D721Med (cell line): ENCODE results near the gene RHOA.

Source experiments
- DNase-seq: peaks from one replicate; pipeline ENCODE4 v3.0.0; 2011; ENCODE audit warnings: low spot score; ENCODE audit not compliant: insufficient read length
- FAIRE-seq: peaks from 2 replicates; lab custom pipeline; 2011; peaks lifted over from hg19 to GRCh38; lab: Jason Lieb, UNC
- CTCF ChIP-seq: IDR thresholded peaks from 2 replicates; pipeline ENCODE4 v1.5.1; 2012; ENCODE audit warnings: mild to moderate bottlenecking, control low read depth; ENCODE audit not compliant: insufficient read depth; ENCODE audit errors: missing control alignments

The RHOA gene

GRCh38 chr3:49386056-49386756, 25.6 kb downstream of the RHOA start:
- FAIRE-seq: no peak
- DNase-seq: no peak
- TF ChIP-seq CTCF: no peak

GRCh38 chr3:49385617-49386016, 26.2 kb downstream of the RHOA start:
- FAIRE-seq: no peak
- DNase-seq: no peak
- no peak for TF ChIP-seq CTCF

- FAIRE-seq (no peak), DNase-seq (no peak)
- no peak for TF ChIP-seq CTCF
Observed at GRCh38 chr3:49383387-49383786, 28.4 kb downstream of the RHOA start.

- FAIRE-seq: no peak
- DNase-seq: no peak
- no peak for TF ChIP-seq CTCF
Observed at GRCh38 chr3:49378249-49378895, 33.4 kb downstream of the RHOA start.

- DNase-seq (no peak), FAIRE-seq (no peak)
- no peak for TF ChIP-seq CTCF
Observed at GRCh38 chr3:49377483-49377882, 34.3 kb downstream of the RHOA start.

GRCh38 chr3:49371946-49372345, 39.8 kb downstream of the RHOA start:
- DNase-seq (no peak), FAIRE-seq (no peak)
- TF ChIP-seq CTCF: no peak
